Measurements from ENCODE around the gene C11orf86. TPM values are rescaled to one million over a fixed set of nuclear protein-coding genes. Genes with fewer than 3 reads are reported as not detected.

C11orf86 gene
- total RNA-seq, 2 experiments from 2014 or later: not detected

- no peaks in the 10 kb centered on the region for H3K4me1 ChIP-seq (ENCODE audit: insufficient read depth, low read length, poor library complexity, severe bottlenecking)
- no peak overlapping the region for H2AFZ ChIP-seq (ENCODE audit: low read length)
- BruUV-seq (replicated peaks): no TSS peak
- no peak overlapping the region for H3K27ac ChIP-seq (ENCODE audit: low read depth, low read length, poor library complexity, severe bottlenecking)
- H3K4me2 ChIP-seq (ENCODE audit: low read length): no peak overlapping the region
- ChIA-PET POLR2A (no interaction called here), CTCF (ENCODE audit: unreplicated experiment) (no interaction called here)
- no peaks in the 10 kb centered on the region for H3K9me2 ChIP-seq (ENCODE audit: insufficient read depth, low read length)
- no peak for TF ChIP-seq EZH2phosphoT487 (IDR thresholded peaks at IDR 0.05; ENCODE audit: borderline replicate concordance, low read depth, low read length)
- TF ChIP-seq CTCF (conservative IDR thresholded peaks at IDR 0.05; ENCODE audit: low read length): no peak
- H3K9me3 ChIP-seq (ENCODE audit: low read length): no peaks in the 10 kb centered on the region
- H3K36me3 ChIP-seq (ENCODE audit: insufficient read depth, low read length): no peaks in the 10 kb centered on the region
- intact Hi-C loops (cut with micrococcal nuclease; ENCODE audit: unreplicated experiment): loop anchor here (5.0 to 10.0 kb wide), 2 partner anchors 96 to 284 kb away; no protein-coding TSS in a partner anchor
- no peaks in the 10 kb centered on the region for H3K79me2 ChIP-seq (ENCODE audit: insufficient read depth, low read depth, low read length)
- H4K20me1 ChIP-seq (ENCODE audit: insufficient read depth, low read length): no peaks in the 10 kb centered on the region
- DNase-seq (ENCODE audit: low spot score): no peak
- H3K4me3 ChIP-seq (ENCODE audit: low read depth, low read length, poor library complexity, severe bottlenecking): no peak overlapping the region
Observed at GRCh38 chr11:66978717-66979116, 3.6 kb downstream of the C11orf86 start.

GRCh38 chr11:66979336-66979980 is 4.4 kb downstream of the C11orf86 start:
- intact Hi-C loops (cut with micrococcal nuclease; ENCODE audit: unreplicated experiment): loop anchor here (5.0 to 10.0 kb wide), 2 partner anchors 97 to 285 kb away; no protein-coding TSS in a partner anchor
- CTCF ChIA-PET (ENCODE audit: unreplicated experiment): no interaction called here
- no TSS peak for BruUV-seq (replicated peaks)

More at GRCh38 chr11:66979336-66979980, 4.4 kb downstream of the C11orf86 start:
- no peaks in the 10 kb centered on the region for H3K9me3 ChIP-seq (ENCODE audit: low read length)
- no peaks in the 10 kb centered on the region for H3K9me2 ChIP-seq (ENCODE audit: insufficient read depth, low read length)
- no peak for DNase-seq (ENCODE audit: low spot score)
- H3K4me2 ChIP-seq (ENCODE audit: low read length): no peak overlapping the region
- POLR2A ChIA-PET: no interaction called here
- H3K4me1 ChIP-seq (ENCODE audit: insufficient read depth, low read length, poor library complexity, severe bottlenecking): no peaks in the 10 kb centered on the region
- H2AFZ ChIP-seq (ENCODE audit: low read length): no peak overlapping the region
- H3K27ac ChIP-seq (ENCODE audit: low read depth, low read length, poor library complexity, severe bottlenecking): no peak overlapping the region
- no peaks in the 10 kb centered on the region for H3K79me2 ChIP-seq (ENCODE audit: insufficient read depth, low read depth, low read length)
- no peak overlapping the region for H3K4me3 ChIP-seq (ENCODE audit: low read depth, low read length, poor library complexity, severe bottlenecking)
- H3K36me3 ChIP-seq (ENCODE audit: insufficient read depth, low read length): no peaks in the 10 kb centered on the region
- no peaks in the 10 kb centered on the region for H4K20me1 ChIP-seq (ENCODE audit: insufficient read depth, low read length)
- no peak for TF ChIP-seq CTCF (conservative IDR thresholded peaks at IDR 0.05; ENCODE audit: low read length)
- TF ChIP-seq EZH2phosphoT487 (IDR thresholded peaks at IDR 0.05; ENCODE audit: borderline replicate concordance, low read depth, low read length): no peak

All from OCI-LY7 (cell line).